Stomach (tissue), 4 donors: ENCODE measurements around the gene MYCBPAP.

Experiments
- CTCF ChIP-seq, 7 experiments: fragments of 450-650 bp in 4 of 7; fragments of 200-600 bp in 3 of 7; sonication (generic) in 3 of 7; IDR thresholded peaks; one replicate each; pipeline ENCODE4 v1.5.1; 2016 to 2019; ENCODE audit warnings: antibody characterized with exemption in 7 of 7, control low read depth in 2 of 7, mild to moderate bottlenecking in 1 of 7
- POLR2AphosphoS5 ChIP-seq, 3 donors: sonication (generic); formaldehyde crosslinking; IDR thresholded peaks; one replicate each; pipeline ENCODE4 v1.6.1; 2016; ENCODE audit warnings: antibody characterized with exemption in 3 of 3

GRCh38 chr17:50527155-50527762 is 19.0 kb downstream of the MYCBPAP start:
- TF ChIP-seq CTCF (IDR thresholded peaks at IDR 0.05) (no peak), POLR2AphosphoS5 (IDR thresholded peaks at IDR 0.05) (no peak)
